GM21423 (cell line): Measurements from ENCODE around the gene SEC14L2.
A peak's percentile ranks its signal among the peaks of the same experiment; 100 is the strongest.

Experiments used
- ATAC-seq: cut with Tn5 transposase; IDR thresholded peaks from one replicate; pipeline ENCODE4 v1.9.1; 2021; ENCODE audit warnings: mild to moderate bottlenecking, moderate library complexity; ENCODE audit not compliant: unreplicated experiment

Gene SEC14L2

GRCh38 chr22:30404307-30404706 lies 7.5 kb downstream of the SEC14L2 start:
- no peak for ATAC-seq

- ATAC-seq: no peak
Observed at GRCh38 chr22:30405731-30406130, 8.9 kb downstream of the SEC14L2 start.

- no peak for ATAC-seq
Observed at GRCh38 chr22:30406400-30406799, 9.6 kb downstream of the SEC14L2 start.

GRCh38 chr22:30408388-30409102 lies 11.7 kb downstream of the SEC14L2 start:
- ATAC-seq: no peak

- no peak for ATAC-seq
Observed at GRCh38 chr22:30411780-30412179, 15.0 kb downstream of the SEC14L2 start.

GRCh38 chr22:30413001-30413400 lies 16.2 kb downstream of the SEC14L2 start:
- no peak for ATAC-seq

GRCh38 chr22:30413745-30414524 lies 17.1 kb downstream of the SEC14L2 start:
- no peak for ATAC-seq

GRCh38 chr22:30414525-30415047 lies 17.8 kb downstream of the SEC14L2 start:
- ATAC-seq: no peak

- no peak for ATAC-seq
Observed at GRCh38 chr22:30416403-30416802, 19.6 kb downstream of the SEC14L2 start.

GRCh38 chr22:30416837-30417236 lies 20.0 kb downstream of the SEC14L2 start:
- no peak for ATAC-seq

- no peak for ATAC-seq
Observed at GRCh38 chr22:30420347-30421125, 23.7 kb downstream of the SEC14L2 start.

- ATAC-seq: no peak
Observed at GRCh38 chr22:30421695-30422480, 25.1 kb downstream of the SEC14L2 start.

- no peak for ATAC-seq
Observed at GRCh38 chr22:30422481-30423300, 25.9 kb downstream of the SEC14L2 start.

- peak; percentile 22 for ATAC-seq
Observed at GRCh38 chr22:30423301-30423958, 26.6 kb downstream of the SEC14L2 start.

- peak; percentile 84 for ATAC-seq
Observed at GRCh38 chr22:30423959-30424533, 27.2 kb downstream of the SEC14L2 start.

- no peak for ATAC-seq
Observed at GRCh38 chr22:30424534-30425326, 27.9 kb downstream of the SEC14L2 start.

- ATAC-seq: no peak
Observed at GRCh38 chr22:30425327-30425615, 28.5 kb downstream of the SEC14L2 start.
